ENCODE results near the gene ANAPC5. TPM values are rescaled to one million over a fixed set of nuclear protein-coding genes. Genes with fewer than 3 reads are reported as not detected.

ANAPC5 gene
- total RNA-seq, 1 experiment from 2014 or later: 101 TPM

- Histone ChIP-seq H3K56ac (ENCODE audit: insufficient read length, low read depth, low read length) (no peak overlapping the region), H3K4me1 (ENCODE audit: insufficient read depth, low read length) (no peaks in the 10 kb centered on the region), H3K14ac (ENCODE audit: insufficient read depth, low read length) (no peak overlapping the region), H3K27ac (ENCODE audit: insufficient read length, low read depth, low read length) (no peak overlapping the region), H2BK12ac (ENCODE audit: insufficient read length, low read depth, low read length) (no peak overlapping the region), H4K5ac (ENCODE audit: insufficient read length, low read depth, low read length) (no peak overlapping the region), H3K9me3 (ENCODE audit: control insufficient read depth, low read depth, low read length) (no peaks in the 10 kb centered on the region), H3K4me2 (ENCODE audit: insufficient read depth, insufficient read length, low read length) (no peak overlapping the region), H3K79me1 (ENCODE audit: insufficient read depth, low read depth, low read length, poor library complexity, severe bottlenecking) (no peaks in the 10 kb centered on the region), H4K8ac (replicated peaks; ENCODE audit: insufficient read length, low read depth, low read length) (no peak overlapping the region), H3K9ac (ENCODE audit: extremely low read depth, insufficient read length, low read length) (no peak overlapping the region), H2AFZ (ENCODE audit: low read length) (no peak overlapping the region), H2BK20ac (ENCODE audit: low read depth, low read length, poor library complexity, severe bottlenecking) (no peak overlapping the region), H3T11ph (ENCODE audit: low read length) (no peak overlapping the region), H2AK5ac (ENCODE audit: insufficient read length, low read length) (no peak overlapping the region), H4K91ac (ENCODE audit: insufficient read length, low read depth, low read length) (no peak overlapping the region), H2BK5ac (ENCODE audit: insufficient read length, low read length) (no peak overlapping the region), H4K20me1 (ENCODE audit: control insufficient read depth, insufficient read depth, insufficient read length) (no peaks in the 10 kb centered on the region), H2BK15ac (ENCODE audit: low read depth, low read length) (no peak overlapping the region), H3K23ac (ENCODE audit: insufficient read length, low read depth, low read length) (no peak overlapping the region), H3K23me2 (ENCODE audit: insufficient read length, low read depth, low read length, poor library complexity, severe bottlenecking) (no peaks in the 10 kb centered on the region), H3K18ac (ENCODE audit: insufficient read length, low read depth, low read length) (no peak overlapping the region), H3K4ac (ENCODE audit: low read depth, low read length) (no peak overlapping the region), H3K79me2 (ENCODE audit: insufficient read depth, low read length) (no peaks in the 10 kb centered on the region), H3K27me3 (ENCODE audit: insufficient read depth, low read length) (no peaks in the 10 kb centered on the region), H2BK120ac (ENCODE audit: low read depth, low read length, poor library complexity, severe bottlenecking) (no peak overlapping the region)
- WGBS (ENCODE audit: extremely low coverage, insufficient read length, low lambda C conversion rate): no CpG with 5 or more reads among the region's 1 CpG
- no peak overlapping the region for H3K4me3 Mint-ChIP-seq
- no peak overlapping the region for H3K27ac Mint-ChIP-seq
- H3K27me3 Mint-ChIP-seq (ENCODE audit: low read depth): no peaks in the 10 kb centered on the region
- no peaks in the 10 kb centered on the region for H3K4me1 Mint-ChIP-seq
- TF ChIP-seq CTCF (conservative IDR thresholded peaks at IDR 0.05): no peak
- no peaks in the 10 kb centered on the region for H3K9me3 Mint-ChIP-seq
- no peak for DNase-seq
- H3K36me3 Mint-ChIP-seq (ENCODE audit: insufficient read depth in 1 of 3, low read depth in 3 of 3): peaks cover 32 to 48% (median 43%) of the 10 kb centered on the region in 3 experiments; a peak in 6 of 7 replicates
Observed at GRCh38 chr12:121267822-121268221, 84.4 kb downstream of the ANAPC5 start.
